Ovary (tissue), 3 donors: Measurements from ENCODE around the gene SLC9A8.

Experiments used
- EP300 ChIP-seq: sonication (generic); formaldehyde crosslinking; IDR thresholded peaks from one replicate; pipeline ENCODE4 v1.6.1; 2017; ENCODE audit warnings: antibody characterized with exemption
- POLR2A ChIP-seq: fragments of 450-650 bp; IDR thresholded peaks from one replicate; pipeline ENCODE4 v1.6.1; 2017; ENCODE audit warnings: antibody characterized with exemption, mild to moderate bottlenecking, moderate library complexity
- TF ChIP-seq, protein P1 (sequence below), 3 donors: fragments of 450-650 bp in 2 of 3; fragments of 200-600 bp in 1 of 3; IDR thresholded peaks; one replicate each; pipeline versions ENCODE4 v1.5.1 to v1.8.0; 2016 to 2022; ENCODE audit warnings: antibody characterized with exemption in 3 of 3, mild to moderate bottlenecking in 1 of 3
- donor health status: DM: no; HTN: no; CAD: no.

- TF ChIP-seq, protein P1, sequence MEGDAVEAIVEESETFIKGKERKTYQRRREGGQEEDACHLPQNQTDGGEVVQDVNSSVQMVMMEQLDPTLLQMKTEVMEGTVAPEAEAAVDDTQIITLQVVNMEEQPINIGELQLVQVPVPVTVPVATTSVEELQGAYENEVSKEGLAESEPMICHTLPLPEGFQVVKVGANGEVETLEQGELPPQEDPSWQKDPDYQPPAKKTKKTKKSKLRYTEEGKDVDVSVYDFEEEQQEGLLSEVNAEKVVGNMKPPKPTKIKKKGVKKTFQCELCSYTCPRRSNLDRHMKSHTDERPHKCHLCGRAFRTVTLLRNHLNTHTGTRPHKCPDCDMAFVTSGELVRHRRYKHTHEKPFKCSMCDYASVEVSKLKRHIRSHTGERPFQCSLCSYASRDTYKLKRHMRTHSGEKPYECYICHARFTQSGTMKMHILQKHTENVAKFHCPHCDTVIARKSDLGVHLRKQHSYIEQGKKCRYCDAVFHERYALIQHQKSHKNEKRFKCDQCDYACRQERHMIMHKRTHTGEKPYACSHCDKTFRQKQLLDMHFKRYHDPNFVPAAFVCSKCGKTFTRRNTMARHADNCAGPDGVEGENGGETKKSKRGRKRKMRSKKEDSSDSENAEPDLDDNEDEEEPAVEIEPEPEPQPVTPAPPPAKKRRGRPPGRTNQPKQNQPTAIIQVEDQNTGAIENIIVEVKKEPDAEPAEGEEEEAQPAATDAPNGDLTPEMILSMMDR (IDR thresholded peaks at IDR 0.05), result no peak
- TF ChIP-seq POLR2A, result no peak
- TF ChIP-seq EP300, result no peak
Measured at GRCh38 chr20:49862607-49863200, 50.1 kb downstream of the SLC9A8 start.
